IMR-90 (cell line): ENCODE measurements around the gene SEC16B. TPM values are rescaled to one million over a fixed set of nuclear protein-coding genes. Genes with fewer than 3 reads are reported as not detected.

Source experiments
- ATAC-seq: fragments of 200-7000 bp; cut with Tn5 transposase; 2 replicates; pipeline ENCODE4 v1.9.1; 2020; ENCODE audit warnings: low read depth, mild to moderate bottlenecking, moderate library complexity
- BruUV-seq: library from RNA; stranded (reverse); fragments of 400-500 nt; replicated peaks from 2 replicates; lab custom pipeline; 2021; lab: Mats Ljungman, UMichigan
- CTCF ChIA-PET: fragments of 300-600 bp; formaldehyde crosslinking; extraction: SDS; loops from one replicate; lab custom pipeline; 2021; ENCODE audit warnings: antibody characterized with exemption; lab: Yijun Ruan, JAX
- POLR2A ChIA-PET: fragments of 300-600 bp; sonication (Branson Sonifier 250); formaldehyde crosslinking; loops from one replicate; lab custom pipeline; 2022; ENCODE audit warnings: antibody characterized with exemption; ENCODE audit not compliant: unreplicated experiment; lab: Charles Lee
- DNase-seq: peaks from one replicate; pipeline ENCODE4 v3.0.0; 2013
- H2AFZ ChIP-seq: replicated peaks from 2 replicates; pipeline ENCODE3; 2013; ENCODE audit warnings: low read length, mild to moderate bottlenecking; ENCODE audit not compliant: poor library complexity
- H2AK5ac ChIP-seq: 2 replicates; pipeline ENCODE4 v1.6.1; 2013; ENCODE audit warnings: low read depth, low read length, inconsistent platforms
- H2AK9ac ChIP-seq: replicated peaks from 2 replicates; pipeline ENCODE3; 2013; ENCODE audit warnings: mild to moderate bottlenecking, low read depth, low read length, moderate library complexity; ENCODE audit not compliant: poor library complexity
- H2BK120ac ChIP-seq: 2 replicates; pipeline ENCODE4 v1.6.1; 2013; ENCODE audit warnings: low read depth, low read length, inconsistent platforms
- H2BK15ac ChIP-seq: 3 replicates; pipeline ENCODE4 v1.6.1; 2013; ENCODE audit warnings: low read depth, low read length, inconsistent platforms
- H2BK20ac ChIP-seq: 2 replicates; pipeline ENCODE4 v1.6.1; 2013; ENCODE audit warnings: low read depth, mild to moderate bottlenecking, inconsistent platforms, low read length, moderate library complexity
- H2BK5ac ChIP-seq: 2 replicates; pipeline ENCODE4 v1.6.1; 2013; ENCODE audit warnings: mild to moderate bottlenecking, low read depth, low read length, inconsistent platforms; ENCODE audit not compliant: poor library complexity, severe bottlenecking
- H3K14ac ChIP-seq: replicated peaks from 2 replicates; pipeline ENCODE4 v1.6.1; 2013; ENCODE audit warnings: low read depth, low read length, inconsistent platforms
- H3K18ac ChIP-seq: 2 replicates; pipeline ENCODE4 v1.6.1; 2013; ENCODE audit warnings: low read depth, low read length, control low read depth
- H3K23ac ChIP-seq: 2 replicates; pipeline ENCODE4 v1.6.1; 2013; ENCODE audit warnings: low read depth, low read length, inconsistent platforms
- H3K27ac ChIP-seq: 2 replicates; pipeline ENCODE4 v1.5.1; 2013; ENCODE audit warnings: mild to moderate bottlenecking, control low read depth, low read length; ENCODE audit not compliant: insufficient read depth
- H3K27me3 ChIP-seq: 2 replicates; pipeline ENCODE4 v1.6.1; 2013; ENCODE audit warnings: low read length; ENCODE audit not compliant: control insufficient read depth, insufficient read depth
- H3K36me3 ChIP-seq: 2 replicates; pipeline ENCODE4 v1.6.1; 2013; ENCODE audit warnings: low read length, mixed read lengths; ENCODE audit not compliant: control insufficient read depth, insufficient read depth
- H3K4ac ChIP-seq: 2 replicates; pipeline ENCODE4 v1.6.1; 2013; ENCODE audit warnings: low read depth, low read length, inconsistent platforms
- H3K4me1 ChIP-seq: 2 replicates; pipeline ENCODE4 v1.6.1; 2013; ENCODE audit warnings: low read length, mixed read lengths; ENCODE audit not compliant: control insufficient read depth, insufficient read depth
- H3K4me2 ChIP-seq: 2 replicates; pipeline ENCODE4 v1.6.1; 2013; ENCODE audit warnings: low read depth, mild to moderate bottlenecking, control low read depth, low read length, moderate library complexity
- H3K4me3 ChIP-seq: 2 replicates; pipeline ENCODE4 v1.5.1; 2013; ENCODE audit warnings: low read depth, mild to moderate bottlenecking, control low read depth, low read length, moderate library complexity; ENCODE audit not compliant: insufficient read depth
- H3K56ac ChIP-seq: 2 replicates; pipeline ENCODE4 v1.6.1; 2013; ENCODE audit warnings: low read length, inconsistent platforms; ENCODE audit not compliant: insufficient read depth; ENCODE audit errors: extremely low read depth
- H3K79me1 ChIP-seq, 2 experiments: 2 replicates each; pipeline ENCODE4 v1.6.1; 2013; ENCODE audit warnings: low read length in 2 of 2, inconsistent platforms in 1 of 2, low read depth in 1 of 2
- H3K9ac ChIP-seq: 2 replicates; pipeline ENCODE4 v1.6.1; 2013; ENCODE audit warnings: low read depth, low read length, control low read depth
- H3K9me1 ChIP-seq: 2 replicates; pipeline ENCODE4 v1.6.1; 2013; ENCODE audit warnings: low read length, inconsistent platforms; ENCODE audit not compliant: insufficient read depth
- H3K9me3 ChIP-seq: 2 replicates; pipeline ENCODE4 v1.6.1; 2013; ENCODE audit warnings: low read length; ENCODE audit not compliant: control insufficient read depth, insufficient read depth
- H4K20me1 ChIP-seq: 2 replicates; pipeline ENCODE4 v1.6.1; 2013; ENCODE audit warnings: low read length, inconsistent platforms; ENCODE audit not compliant: insufficient read depth
- H4K5ac ChIP-seq: 2 replicates; pipeline ENCODE4 v1.6.1; 2013; ENCODE audit warnings: mild to moderate bottlenecking, low read depth, low read length, control low read depth
- H4K8ac ChIP-seq, 2 experiments: 2 replicates each; pipeline ENCODE4 v1.6.1; 2013; ENCODE audit warnings: low read depth in 2 of 2, low read length in 2 of 2, control low read depth in 1 of 2, inconsistent platforms in 1 of 2
- H4K91ac ChIP-seq: 2 replicates; pipeline ENCODE4 v1.6.1; 2013; ENCODE audit warnings: low read depth, low read length, inconsistent platforms; ENCODE audit not compliant: insufficient read depth
- CEBPB ChIP-seq: IDR thresholded peaks from 2 replicates; pipeline ENCODE4 v1.6.1; 2012; ENCODE audit warnings: low read depth, low read length, improper control_type of control experiment
- MXI1 ChIP-seq: IDR thresholded peaks from 2 replicates; pipeline ENCODE4 v1.6.1; 2012; ENCODE audit warnings: low read depth, mild to moderate bottlenecking, low read length, moderate library complexity, borderline replicate concordance
- dilution Hi-C: fragments of 300-500 bp; cut with HindIII; formaldehyde crosslinking; loops from one replicate; pipeline ENCODE4 v1.14.3; 2018; ENCODE audit warnings: low sequenced_read_pairs; ENCODE audit not compliant: unreplicated experiment
- in situ Hi-C: fragments of 300-500 bp; cut with MboI; formaldehyde crosslinking; loops from 3 replicates; pipeline ENCODE4 v1.14.3; 2019; ENCODE audit warnings: low sequenced_read_pairs, inconsistent platforms, mixed read lengths
- intact Hi-C: fragments of 100-400 bp; cut with micrococcal nuclease; formaldehyde crosslinking; loops from 2 replicates; pipeline ENCODE4 v1.10.0; 2022
- polyA plus RNA-seq, 3 experiments: library from polyadenylated mRNA; depleted of rRNA; stranded (reverse); fragments of >200 nt; gene quantifications; 2 replicates each; pipeline ENCODE4 v1.2.3, GENCODE V29; 2012; ENCODE audit warnings: low replicate concordance in 1 of 3
- total RNA-seq: library from RNA; depleted of rRNA; stranded (reverse); fragments of >200 nt; gene quantifications from 2 replicates; pipeline ENCODE4 v1.2.3, GENCODE V29; 2012

SEC16B gene
- total and polyA plus RNA-seq, 2 of the 4 experiments (the other 2 are of a cell fraction) = 4.3 TPM

DNA sequence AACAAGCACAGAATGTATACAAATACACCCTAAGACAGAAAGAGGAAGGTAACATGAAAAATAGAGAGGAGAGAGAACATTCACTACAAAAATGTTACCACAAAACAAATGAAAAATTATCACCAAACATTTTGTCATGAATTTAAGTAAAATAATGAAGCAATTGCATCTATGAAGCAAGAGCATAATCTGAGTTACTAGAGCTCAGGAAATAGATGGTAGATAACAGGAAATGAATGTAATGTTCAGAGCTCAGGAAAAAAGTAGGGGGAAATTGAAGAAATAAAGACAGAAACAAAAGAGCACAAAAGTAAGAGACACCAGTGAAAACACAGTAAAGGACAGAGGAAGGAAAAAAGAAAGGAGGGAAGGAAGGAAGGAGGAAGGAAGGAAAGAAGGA is 19.4 kb downstream of the SEC16B start:
- Histone ChIP-seq H4K8ac (no peak overlapping the region), H3K56ac (no peak overlapping the region), H2BK5ac (no peak overlapping the region), H3K36me3 (no peaks in the 10 kb centered on the region), H3K9me1 (no peaks in the 10 kb centered on the region), H3K27me3 (no peaks in the 10 kb centered on the region), H3K27ac (no peak overlapping the region), H3K23ac (no peak overlapping the region), H3K4me3 (no peak overlapping the region), H3K18ac (no peak overlapping the region), H2BK120ac (no peak overlapping the region), H3K4me1 (no peaks in the 10 kb centered on the region), H4K5ac (no peak overlapping the region), H2AK5ac (no peak overlapping the region), H3K14ac (no peak overlapping the region), H2AK9ac (no peak overlapping the region), H2AFZ (no peak overlapping the region), H4K91ac (no peak overlapping the region), H3K4me2 (no peak overlapping the region), H3K9me3 (no peaks in the 10 kb centered on the region), H3K79me1 (no peaks in the 10 kb centered on the region), H3K4ac (no peak overlapping the region), H4K20me1 (no peaks in the 10 kb centered on the region), H2BK15ac (no peak overlapping the region), H3K9ac (no peak overlapping the region), H2BK20ac (no peak overlapping the region)
- ATAC-seq (no peak), DNase-seq (no peak)
- in situ Hi-C loops (no loop called here), intact Hi-C loops (loop anchor here (10.0 kb wide), 1 partner anchor 544 kb away; the partner anchor contains the start of gene CLEC20A), dilution Hi-C loops (no loop called here)
- CTCF ChIA-PET = no interaction called here
- no peak for TF ChIP-seq MXI1
- 0 out of 2 replicates have a peak, but pooled peaks have one; percentile 11 for TF ChIP-seq CEBPB
- no TSS peak for BruUV-seq
- POLR2A ChIA-PET = no interaction called here
